HEK293 (cell line): Measurements from ENCODE around the gene MPPED2.

Experiments
- SALL2 ChIP-seq: fragments of 450-650 bp; formaldehyde crosslinking; IDR thresholded peaks from 2 replicates; pipeline ENCODE4 v1.5.0; 2017; ENCODE audit warnings: missing biosample characterization, mild to moderate bottlenecking, missing genetic modification characterization, borderline replicate concordance
- SCRT1 ChIP-seq: fragments of 450-650 bp; formaldehyde crosslinking; IDR thresholded peaks from 2 replicates; pipeline ENCODE4 v1.5.1; 2016; ENCODE audit warnings: missing biosample characterization, missing genetic modification characterization, borderline replicate concordance
- TCF7L2 ChIP-seq: IDR thresholded peaks from 2 replicates; pipeline ENCODE4 v1.6.1; 2011; ENCODE audit warnings: low read depth, mild to moderate bottlenecking, inconsistent platforms, low read length, moderate library complexity, borderline replicate concordance
- ZFP3 ChIP-seq: fragments of 450-650 bp; formaldehyde crosslinking; IDR thresholded peaks from 2 replicates; pipeline ENCODE4 v1.5.1; 2016; ENCODE audit warnings: low read depth, missing biosample characterization, missing genetic modification characterization
- ZNF112 ChIP-seq: fragments of 450-650 bp; formaldehyde crosslinking; IDR thresholded peaks from 2 replicates; pipeline ENCODE4 v1.5.0; 2017; ENCODE audit warnings: missing biosample characterization, missing genetic modification characterization
- ZNF266 ChIP-seq: fragments of 450-650 bp; formaldehyde crosslinking; IDR thresholded peaks from 2 replicates; pipeline ENCODE4 v1.5.1; 2016; ENCODE audit warnings: missing biosample characterization, missing genetic modification characterization, low read depth
- ZNF302 ChIP-seq: fragments of 450-650 bp; formaldehyde crosslinking; IDR thresholded peaks from 2 replicates; pipeline ENCODE4 v1.5.1; 2016; ENCODE audit warnings: missing biosample characterization, missing genetic modification characterization, low read depth
- ZNF350 ChIP-seq: fragments of 450-650 bp; formaldehyde crosslinking; IDR thresholded peaks from 2 replicates; pipeline ENCODE4 v1.5.0; 2017; ENCODE audit warnings: missing biosample characterization, mild to moderate bottlenecking, missing genetic modification characterization
- ZNF501 ChIP-seq: fragments of 450-650 bp; formaldehyde crosslinking; IDR thresholded peaks from 2 replicates; pipeline ENCODE4 v1.5.1; 2016; ENCODE audit warnings: missing biosample characterization, missing genetic modification characterization
- TF ChIP-seq, protein P1 (sequence below): fragments of 450-650 bp; formaldehyde crosslinking; IDR thresholded peaks from 2 replicates; pipeline ENCODE4 v1.5.1; 2016; ENCODE audit warnings: missing biosample characterization, missing genetic modification characterization
- TF ChIP-seq, protein P2 (sequence below): fragments of 450-650 bp; formaldehyde crosslinking; IDR thresholded peaks from 2 replicates; pipeline ENCODE4 v1.5.1; 2016; ENCODE audit warnings: missing biosample characterization, missing genetic modification characterization
- TF ChIP-seq, protein P3 (sequence below): fragments of 450-650 bp; formaldehyde crosslinking; IDR thresholded peaks from 2 replicates; pipeline ENCODE4 v1.5.1; 2016; ENCODE audit warnings: missing biosample characterization, missing genetic modification characterization
- TF ChIP-seq, protein P4 (sequence below): fragments of 450-650 bp; formaldehyde crosslinking; IDR thresholded peaks from 2 replicates; pipeline ENCODE4 v1.5.1; 2017; ENCODE audit warnings: missing biosample characterization, mild to moderate bottlenecking, missing genetic modification characterization, moderate library complexity

DNA sequence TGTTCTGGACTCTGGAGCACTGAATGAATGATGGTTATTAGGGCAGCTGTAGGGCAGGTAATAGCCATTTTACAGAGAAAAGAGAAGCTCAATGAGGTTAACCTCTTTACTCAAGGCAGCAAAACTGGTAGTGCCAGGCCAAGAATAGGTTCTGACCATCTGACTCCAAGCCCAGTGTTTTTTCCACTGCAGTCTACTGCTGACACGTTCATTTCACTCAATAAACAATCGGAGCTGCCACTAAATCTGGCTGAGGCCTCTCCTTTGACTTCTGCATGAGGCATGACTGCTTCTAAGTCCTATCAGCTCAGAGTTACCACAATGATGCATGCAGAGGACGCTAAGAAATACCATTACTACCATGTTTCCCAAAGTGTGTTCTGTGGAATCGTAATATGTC, 145.6 kb downstream of the MPPED2 start:
- TF ChIP-seq ZNF302 (tag by site-specific recombination) (no peak), TCF7L2 (no peak), ZNF112 (tag by site-specific recombination) (no peak), ZFP3 (tag by site-specific recombination) (no peak), ZNF501 (tag by site-specific recombination) (no peak), SCRT1 (tag by site-specific recombination) (no peak), SALL2 (no peak), ZNF350 (tag by site-specific recombination) (no peak), ZNF266 (tag by site-specific recombination) (no peak)
- TF ChIP-seq, protein P1, sequence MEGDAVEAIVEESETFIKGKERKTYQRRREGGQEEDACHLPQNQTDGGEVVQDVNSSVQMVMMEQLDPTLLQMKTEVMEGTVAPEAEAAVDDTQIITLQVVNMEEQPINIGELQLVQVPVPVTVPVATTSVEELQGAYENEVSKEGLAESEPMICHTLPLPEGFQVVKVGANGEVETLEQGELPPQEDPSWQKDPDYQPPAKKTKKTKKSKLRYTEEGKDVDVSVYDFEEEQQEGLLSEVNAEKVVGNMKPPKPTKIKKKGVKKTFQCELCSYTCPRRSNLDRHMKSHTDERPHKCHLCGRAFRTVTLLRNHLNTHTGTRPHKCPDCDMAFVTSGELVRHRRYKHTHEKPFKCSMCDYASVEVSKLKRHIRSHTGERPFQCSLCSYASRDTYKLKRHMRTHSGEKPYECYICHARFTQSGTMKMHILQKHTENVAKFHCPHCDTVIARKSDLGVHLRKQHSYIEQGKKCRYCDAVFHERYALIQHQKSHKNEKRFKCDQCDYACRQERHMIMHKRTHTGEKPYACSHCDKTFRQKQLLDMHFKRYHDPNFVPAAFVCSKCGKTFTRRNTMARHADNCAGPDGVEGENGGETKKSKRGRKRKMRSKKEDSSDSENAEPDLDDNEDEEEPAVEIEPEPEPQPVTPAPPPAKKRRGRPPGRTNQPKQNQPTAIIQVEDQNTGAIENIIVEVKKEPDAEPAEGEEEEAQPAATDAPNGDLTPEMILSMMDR = no peak
- TF ChIP-seq, protein P2, sequence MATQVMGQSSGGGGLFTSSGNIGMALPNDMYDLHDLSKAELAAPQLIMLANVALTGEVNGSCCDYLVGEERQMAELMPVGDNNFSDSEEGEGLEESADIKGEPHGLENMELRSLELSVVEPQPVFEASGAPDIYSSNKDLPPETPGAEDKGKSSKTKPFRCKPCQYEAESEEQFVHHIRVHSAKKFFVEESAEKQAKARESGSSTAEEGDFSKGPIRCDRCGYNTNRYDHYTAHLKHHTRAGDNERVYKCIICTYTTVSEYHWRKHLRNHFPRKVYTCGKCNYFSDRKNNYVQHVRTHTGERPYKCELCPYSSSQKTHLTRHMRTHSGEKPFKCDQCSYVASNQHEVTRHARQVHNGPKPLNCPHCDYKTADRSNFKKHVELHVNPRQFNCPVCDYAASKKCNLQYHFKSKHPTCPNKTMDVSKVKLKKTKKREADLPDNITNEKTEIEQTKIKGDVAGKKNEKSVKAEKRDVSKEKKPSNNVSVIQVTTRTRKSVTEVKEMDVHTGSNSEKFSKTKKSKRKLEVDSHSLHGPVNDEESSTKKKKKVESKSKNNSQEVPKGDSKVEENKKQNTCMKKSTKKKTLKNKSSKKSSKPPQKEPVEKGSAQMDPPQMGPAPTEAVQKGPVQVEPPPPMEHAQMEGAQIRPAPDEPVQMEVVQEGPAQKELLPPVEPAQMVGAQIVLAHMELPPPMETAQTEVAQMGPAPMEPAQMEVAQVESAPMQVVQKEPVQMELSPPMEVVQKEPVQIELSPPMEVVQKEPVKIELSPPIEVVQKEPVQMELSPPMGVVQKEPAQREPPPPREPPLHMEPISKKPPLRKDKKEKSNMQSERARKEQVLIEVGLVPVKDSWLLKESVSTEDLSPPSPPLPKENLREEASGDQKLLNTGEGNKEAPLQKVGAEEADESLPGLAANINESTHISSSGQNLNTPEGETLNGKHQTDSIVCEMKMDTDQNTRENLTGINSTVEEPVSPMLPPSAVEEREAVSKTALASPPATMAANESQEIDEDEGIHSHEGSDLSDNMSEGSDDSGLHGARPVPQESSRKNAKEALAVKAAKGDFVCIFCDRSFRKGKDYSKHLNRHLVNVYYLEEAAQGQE (tag by site-specific recombination) = no peak
- TF ChIP-seq, protein P3, sequence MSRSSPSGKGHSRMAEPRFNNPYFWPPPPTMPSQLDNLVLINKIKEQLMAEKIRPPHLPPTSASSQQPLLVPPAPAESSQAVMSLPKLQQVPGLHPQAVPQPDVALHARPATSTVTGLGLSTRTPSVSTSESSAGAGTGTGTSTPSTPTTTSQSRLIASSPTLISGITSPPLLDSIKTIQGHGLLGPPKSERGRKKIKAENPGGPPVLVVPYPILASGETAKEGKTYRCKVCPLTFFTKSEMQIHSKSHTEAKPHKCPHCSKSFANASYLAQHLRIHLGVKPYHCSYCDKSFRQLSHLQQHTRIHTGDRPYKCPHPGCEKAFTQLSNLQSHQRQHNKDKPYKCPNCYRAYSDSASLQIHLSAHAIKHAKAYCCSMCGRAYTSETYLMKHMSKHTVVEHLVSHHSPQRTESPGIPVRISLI = no peak
- TF ChIP-seq, protein P4, sequence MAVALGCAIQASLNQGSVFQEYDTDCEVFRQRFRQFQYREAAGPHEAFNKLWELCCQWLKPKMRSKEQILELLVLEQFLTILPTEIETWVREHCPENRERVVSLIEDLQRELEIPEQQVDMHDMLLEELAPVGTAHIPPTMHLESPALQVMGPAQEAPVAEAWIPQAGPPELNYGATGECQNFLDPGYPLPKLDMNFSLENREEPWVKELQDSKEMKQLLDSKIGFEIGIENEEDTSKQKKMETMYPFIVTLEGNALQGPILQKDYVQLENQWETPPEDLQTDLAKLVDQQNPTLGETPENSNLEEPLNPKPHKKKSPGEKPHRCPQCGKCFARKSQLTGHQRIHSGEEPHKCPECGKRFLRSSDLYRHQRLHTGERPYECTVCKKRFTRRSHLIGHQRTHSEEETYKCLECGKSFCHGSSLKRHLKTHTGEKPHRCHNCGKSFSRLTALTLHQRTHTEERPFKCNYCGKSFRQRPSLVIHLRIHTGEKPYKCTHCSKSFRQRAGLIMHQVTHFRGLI (tag by site-specific recombination) = no peak
